Measurements from ENCODE around the gene IL22RA2. TPM values are rescaled to one million over a fixed set of nuclear protein-coding genes. Genes with fewer than 3 reads are reported as not detected.
"Not testable (repeated sequence)": the region's sequence is repeated elsewhere in the genome, so short reads cannot be mapped to it uniquely, and the experiment has no call there.

IL22RA2 gene
- 0.16 TPM in 1 of 2 replicates, not detected in the other for total RNA-seq
- not detected for polyA plus RNA-seq (2012)

GRCh38 chr6:137173501-137173900, at the start of gene IL22RA2:
Gene IL22RA2 (minus strand): TSS chr6:137173644. CDS start chr6:137161749, 11,895 bp downstream.
- no peak for DNase-seq (ENCODE audit: low read depth)

- DNase-seq (ENCODE audit: low read depth): no peak
These were observed 48.9 kb upstream of the IL22RA2 start for GRCh38 chr6:137222381-137222780.

- DNase-seq (ENCODE audit: low read depth): no peak
These were observed 46.3 kb upstream of the IL22RA2 start for GRCh38 chr6:137219664-137220252.

- peak; percentile 90 for DNase-seq (ENCODE audit: low read depth)
These were observed 45.6 kb upstream of the IL22RA2 start, which contains the start of gene IFNGR1 for GRCh38 chr6:137218917-137219663. Gene IFNGR1 (minus strand): TSS chr6:137219385. CDS start chr6:137219327, 58 bp downstream.

- peak; percentile 57 for DNase-seq (ENCODE audit: low read depth)
These were observed 45.1 kb upstream of the IL22RA2 start for GRCh38 chr6:137218473-137218916.

GRCh38 chr6:137217801-137218472, 44.5 kb upstream of the IL22RA2 start:
- peak; percentile 53 for DNase-seq (ENCODE audit: low read depth)

- DNase-seq (ENCODE audit: low read depth): no peak
These were observed 43.6 kb upstream of the IL22RA2 start for GRCh38 chr6:137216875-137217553.

GRCh38 chr6:137216106-137216505, 42.7 kb upstream of the IL22RA2 start:
- DNase-seq (ENCODE audit: low read depth): no peak

GRCh38 chr6:137215630-137216029, 42.2 kb upstream of the IL22RA2 start:
- DNase-seq (ENCODE audit: low read depth): not testable (repeated sequence)

- no peak for DNase-seq (ENCODE audit: low read depth)
These were observed 41.5 kb upstream of the IL22RA2 start for GRCh38 chr6:137214931-137215330.

GRCh38 chr6:137213813-137214212, 40.4 kb upstream of the IL22RA2 start:
- no peak for DNase-seq (ENCODE audit: low read depth)

- DNase-seq (ENCODE audit: low read depth): no peak
These were observed 39.9 kb upstream of the IL22RA2 start for GRCh38 chr6:137213331-137213740.

GRCh38 chr6:137211910-137212309, 38.5 kb upstream of the IL22RA2 start:
- no peak for DNase-seq (ENCODE audit: low read depth)

- DNase-seq (ENCODE audit: low read depth): no peak
These were observed 37.5 kb upstream of the IL22RA2 start for GRCh38 chr6:137210903-137211302.

GRCh38 chr6:137208279-137208678, 34.8 kb upstream of the IL22RA2 start:
- DNase-seq (ENCODE audit: low read depth): no peak

- not testable (repeated sequence) for DNase-seq (ENCODE audit: low read depth)
These were observed 34.0 kb upstream of the IL22RA2 start for GRCh38 chr6:137207457-137207856.

- DNase-seq (ENCODE audit: low read depth): no peak
These were observed 33.1 kb upstream of the IL22RA2 start for GRCh38 chr6:137206577-137206976.

GRCh38 chr6:137203256-137203655, 29.8 kb upstream of the IL22RA2 start:
- DNase-seq (ENCODE audit: low read depth): no peak

GRCh38 chr6:137202078-137202477, 28.6 kb upstream of the IL22RA2 start:
- peak; percentile 44 for DNase-seq (ENCODE audit: low read depth)

- DNase-seq (ENCODE audit: low read depth): no peak
These were observed 27.6 kb upstream of the IL22RA2 start for GRCh38 chr6:137201006-137201405.

- no peak for DNase-seq (ENCODE audit: low read depth)
These were observed 26.8 kb upstream of the IL22RA2 start for GRCh38 chr6:137200288-137200687.

Measured in myocyte (in vitro differentiated cells).